ENCODE measurements around the gene SNX19. TPM values are rescaled to one million over a fixed set of nuclear protein-coding genes. Genes with fewer than 3 reads are reported as not detected.

Gene SNX19
- total and polyA plus RNA-seq, 2 of the 4 experiments (the other 2 are of a cell fraction) = 35.9 to 113 TPM

DNA sequence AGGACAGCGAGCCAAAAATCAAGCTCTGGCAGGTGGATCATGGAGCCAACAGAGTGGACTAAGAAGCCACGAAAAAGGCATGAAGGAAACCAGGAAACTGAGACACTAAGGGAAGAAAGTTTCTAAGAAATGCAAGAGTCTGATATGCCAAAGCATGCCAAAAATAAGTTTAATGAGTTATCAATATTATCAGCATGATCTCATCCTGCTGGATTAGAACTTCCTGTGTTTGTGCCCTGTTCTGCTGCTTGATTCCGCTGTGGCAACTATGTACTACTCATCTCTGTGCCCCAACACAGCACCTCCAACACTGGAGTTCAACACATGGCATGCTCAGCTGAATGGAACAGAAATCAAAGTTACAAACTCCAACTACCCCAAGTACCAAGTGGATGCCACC is 10.8 kb downstream of the SNX19 start:
- POLR2A ChIA-PET (ENCODE audit: unreplicated experiment) = no interaction called here
- Histone ChIP-seq H3K4me2 (ENCODE audit: low read depth, low read length) (no peak overlapping the region), H4K91ac (ENCODE audit: insufficient read depth, low read depth, low read length) (no peak overlapping the region), H2BK120ac (ENCODE audit: low read depth, low read length) (no peak overlapping the region), H4K20me1 (ENCODE audit: insufficient read depth, low read length) (peaks cover 5% of the 10 kb centered on the region; the same call in 1 of the 2 replicates), H4K5ac (ENCODE audit: low read depth, low read length) (no peak overlapping the region), H3K79me1 (ENCODE audit: low read depth in 1 of 2, low read length in 2 of 2) (peaks cover 26 to 58% of the 10 kb centered on the region in 2 experiments), H3K4ac (ENCODE audit: low read depth, low read length) (no peak overlapping the region), H4K8ac (ENCODE audit: low read depth in 2 of 2, low read length in 2 of 2) (no peak overlapping the region), H2AK5ac (ENCODE audit: low read depth, low read length) (no peak overlapping the region), H3K4me3 (ENCODE audit: insufficient read depth, low read depth, low read length) (no peak overlapping the region), H3K9me1 (ENCODE audit: insufficient read depth, low read length) (peaks cover 19% of the 10 kb centered on the region), H2BK5ac (ENCODE audit: low read depth, low read length, poor library complexity, severe bottlenecking) (no peak overlapping the region), H3K23ac (ENCODE audit: low read depth, low read length) (no peak overlapping the region), H3K14ac (replicated peaks; ENCODE audit: low read depth, low read length) (no peak overlapping the region), H3K18ac (ENCODE audit: low read depth, low read length) (no peak overlapping the region), H3K36me3 (ENCODE audit: control insufficient read depth, insufficient read depth, low read length) (peaks cover 51% of the 10 kb centered on the region), H3K9me3 (ENCODE audit: control insufficient read depth, insufficient read depth, low read length) (no peaks in the 10 kb centered on the region), H3K27me3 (ENCODE audit: control insufficient read depth, insufficient read depth, low read length) (no peaks in the 10 kb centered on the region), H2AFZ (replicated peaks; ENCODE audit: low read length, poor library complexity) (no peak overlapping the region), H3K27ac (ENCODE audit: insufficient read depth, low read length) (no peak overlapping the region), H3K4me1 (ENCODE audit: control insufficient read depth, insufficient read depth, low read length) (peaks cover 14% of the 10 kb centered on the region), H2BK20ac (ENCODE audit: low read depth, low read length) (no peak overlapping the region), H2AK9ac (replicated peaks; ENCODE audit: low read depth, low read length, poor library complexity) (no peak overlapping the region), H3K56ac (ENCODE audit: extremely low read depth, insufficient read depth, low read length) (no peak overlapping the region), H3K9ac (ENCODE audit: low read depth, low read length) (no peak overlapping the region), H2BK15ac (ENCODE audit: low read depth, low read length) (no peak overlapping the region)
- intact Hi-C loops (cut with micrococcal nuclease) (no loop called here), dilution Hi-C loops (cut with HindIII; ENCODE audit: low sequenced_read_pairs, unreplicated experiment) (no loop called here), in situ Hi-C loops (cut with MboI; ENCODE audit: low sequenced_read_pairs) (loop anchor here (25.0 kb wide), 1 partner anchor 982 kb away; no protein-coding TSS in a partner anchor)
- 100% methylated on average over 2 of the region's 3 CpGs; no CpG with 5 or more reads in 1 of the 2 experiments for WGBS, 2 experiments (ENCODE audit: extremely low coverage in 2 of 2, insufficient read length in 1 of 2)
- DNase-seq (no peak), ATAC-seq (ENCODE audit: low read depth) (no peak)
- BruUV-seq (replicated peaks) = no TSS peak
- TF ChIP-seq SMC3 (IDR thresholded peaks at IDR 0.05; ENCODE audit: low read depth, low read length) = no peak
- TF ChIP-seq CHD1 (IDR thresholded peaks at IDR 0.05; ENCODE audit: low read depth, low read length) = no peak
- TF ChIP-seq RAD21 (IDR thresholded peaks at IDR 0.05; ENCODE audit: low read length) = no peak
- TF ChIP-seq FOS (IDR thresholded peaks at IDR 0.05; ENCODE audit: low read depth, low read length) = no peak
- TF ChIP-seq USF2 (IDR thresholded peaks at IDR 0.05; ENCODE audit: low read depth, low read length) = no peak
- TF ChIP-seq MAFK (IDR thresholded peaks at IDR 0.05; ENCODE audit: low read depth, low read length) = no peak
- TF ChIP-seq MXI1 (IDR thresholded peaks at IDR 0.05; ENCODE audit: borderline replicate concordance, low read depth, low read length) = no peak
- CTCF ChIA-PET = no interaction called here
